Mucosa of descending colon (tissue), 3 donors: ENCODE results near the gene SGF29. TPM values are rescaled to one million over a fixed set of nuclear protein-coding genes. Genes with fewer than 3 reads are reported as not detected.
"Not testable (repeated sequence)": the region's sequence is repeated elsewhere in the genome, so short reads cannot be mapped to it uniquely, and the experiment has no call there.

Experiments
- ATAC-seq: fragments of 200-7000 bp; cut with Tn5 transposase; one replicate; pipeline ENCODE4 v1.9.1; 2020; ENCODE audit warnings: mild to moderate bottlenecking, moderate library complexity
- DNase-seq, 3 donors: peaks; one replicate each; pipeline ENCODE4 v3.0.0-alpha.2; 2020
- H3K36me3 ChIP-seq: fragments of 200-600 bp; one replicate; pipeline ENCODE4 v1.8.0; 2021; ENCODE audit warnings: low read depth, mild to moderate bottlenecking
- H3K4me1 ChIP-seq: fragments of 200-600 bp; one replicate; pipeline ENCODE4 v1.8.0; 2021; ENCODE audit warnings: low read depth, mild to moderate bottlenecking
- H3K4me3 ChIP-seq: fragments of 200-600 bp; one replicate; pipeline ENCODE4 v1.8.0; 2021; ENCODE audit warnings: mild to moderate bottlenecking
- H3K9me3 ChIP-seq: fragments of 200-600 bp; one replicate; pipeline ENCODE4 v1.8.0; 2021; ENCODE audit warnings: mild to moderate bottlenecking
- CTCF ChIP-seq: fragments of 200-600 bp; IDR thresholded peaks from one replicate; pipeline ENCODE4 v1.8.0; 2022; ENCODE audit warnings: antibody characterized with exemption, mild to moderate bottlenecking
- intact Hi-C, 2 donors: fragments of 100-400 bp; cut with DNase I in 1 of 2; cut with micrococcal nuclease in 1 of 2; formaldehyde crosslinking; loops; one replicate each; pipeline versions ENCODE4 v1.11.0 to v1.11.1; 2022; cut with DNase I, micrococcal nuclease
- total RNA-seq, 3 donors: library from RNA; stranded (reverse); fragmentation: NEBNext Ultra II Directional in 2 of 3; extraction: Animal tissue kit (Norgen Biotek cat#: 25700) in 2 of 3; gene quantifications; one replicate each; pipeline versions ENCODE4 v1.2.1 to v1.2.4, GENCODE V29; 2021 to 2023
- donor health status: DM: no; HTN: no; CAD: no; lungs with moderate emphysema.
- donor health status: DM: no; HTN: no; CAD: no.
- donor health status: DM: no; HTN: yes; CAD: no.

The SGF29 gene
- total RNA-seq, 3 donors from 2014 or later, result 21.6 to 45.9 (median 25.9) TPM

- peak; percentile 43 for TF ChIP-seq CTCF
- intact Hi-C loops, ATAC-seq, H3K4me3 ChIP-seq, H3K4me1 ChIP-seq, H3K9me3 ChIP-seq, H3K36me3 ChIP-seq: not testable (repeated sequence)
- peak; percentile 70 to 80 (median 80) for DNase-seq
Measured at GRCh38 chr16:28615486-28616223, 61.9 kb downstream of the SGF29 start.

GRCh38 chr16:28616224-28616577, 62.5 kb downstream of the SGF29 start:
- H3K36me3 ChIP-seq, intact Hi-C loops, ATAC-seq, H3K9me3 ChIP-seq, DNase-seq, H3K4me1 ChIP-seq, H3K4me3 ChIP-seq: not testable (repeated sequence)

GRCh38 chr16:28616636-28617035, 62.9 kb downstream of the SGF29 start:
- Histone ChIP-seq H3K36me3 (no peaks in the 10 kb centered on the region), H3K4me3 (no peak overlapping the region), H3K9me3 (no peaks in the 10 kb centered on the region), H3K4me1 (no peaks in the 10 kb centered on the region)
- DNase-seq, result no peak
- TF ChIP-seq CTCF, result no peak
- intact Hi-C loops, result no loop called here
- ATAC-seq, result no peak

- Histone ChIP-seq H3K4me3 (no peak overlapping the region), H3K9me3 (no peaks in the 10 kb centered on the region), H3K36me3 (no peaks in the 10 kb centered on the region), H3K4me1 (no peaks in the 10 kb centered on the region)
- TF ChIP-seq CTCF, result no peak
- ATAC-seq (no peak), DNase-seq (no peak)
- intact Hi-C loops, result no loop called here
Measured at GRCh38 chr16:28617874-28618273, 64.2 kb downstream of the SGF29 start.

- H3K9me3 ChIP-seq, DNase-seq, H3K4me1 ChIP-seq, intact Hi-C loops, ATAC-seq, H3K36me3 ChIP-seq, H3K4me3 ChIP-seq: not testable (repeated sequence)
Measured at GRCh38 chr16:28620316-28620715, 66.6 kb downstream of the SGF29 start.

GRCh38 chr16:28621481-28622155, 67.9 kb downstream of the SGF29 start:
- ATAC-seq (no peak), DNase-seq (no peak)
- no peak for TF ChIP-seq CTCF
- intact Hi-C loops, result no loop called here
- H3K4me3 ChIP-seq, result no peak overlapping the region
- no peaks in the 10 kb centered on the region for H3K9me3 ChIP-seq
- H3K4me1 ChIP-seq, result no peaks in the 10 kb centered on the region
- no peaks in the 10 kb centered on the region for H3K36me3 ChIP-seq

- peak overlapping the region; percentile 9 for H3K4me3 ChIP-seq
- DNase-seq (peak in 1 of 3 donors; percentile 50), ATAC-seq (peak; percentile 66)
- H3K9me3 ChIP-seq, H3K36me3 ChIP-seq, H3K4me1 ChIP-seq, intact Hi-C loops: not testable (repeated sequence)
Measured at GRCh38 chr16:28622532-28623171, 68.9 kb downstream of the SGF29 start.
